ENCODE results near the gene OGFOD1. TPM values are rescaled to one million over a fixed set of nuclear protein-coding genes. Genes with fewer than 3 reads are reported as not detected.
A peak's percentile ranks its signal among the peaks of the same experiment; 100 is the strongest.

Gene OGFOD1
- total RNA-seq, 4 donors from 2014 or later = 40.6 to 55.1 (median 50.4) TPM

- WGBS, 2 donors (ENCODE audit: low coverage in 1 of 2) = 81 to 91% methylated on average over 2 of the region's 2 CpGs
- H3K4me1 ChIP-seq = peaks cover 0 to 41% (median 0%) of the 10 kb centered on the region in 3 donors
- TF ChIP-seq EP300 (IDR thresholded peaks at IDR 0.05) (no peak), POLR2AphosphoS5 (IDR thresholded peaks at IDR 0.05) (no peak), CTCF (IDR thresholded peaks at IDR 0.05) (no peak), POLR2A (IDR thresholded peaks at IDR 0.05) (no peak)
Measured at GRCh38 chr16:56513091-56513490, 61.7 kb downstream of the OGFOD1 start.

GRCh38 chr16:56513972-56514371 is 62.6 kb downstream of the OGFOD1 start:
- H3K9me3 ChIP-seq = no peaks in the 10 kb centered on the region
- TF ChIP-seq POLR2AphosphoS5 (IDR thresholded peaks at IDR 0.05) (no peak), CTCF (IDR thresholded peaks at IDR 0.05) (peak; percentile 39 to 69 (median 62)), EP300 (IDR thresholded peaks at IDR 0.05) (no peak), POLR2A (IDR thresholded peaks at IDR 0.05) (no peak)
- no peak overlapping the region for H3K4me3 ChIP-seq
- H3K4me1 ChIP-seq = peaks cover 0 to 50% (median 0%) of the 10 kb centered on the region in 3 donors
- ATAC-seq = peak; percentile 60
- no peak overlapping the region for H3K27ac ChIP-seq
- WGBS, 2 donors (ENCODE audit: low coverage in 1 of 2) = 66 to 71% methylated on average over 3 of the region's 3 CpGs
- H3K36me3 ChIP-seq = peaks cover 0 to 32% of the 10 kb centered on the region in 2 donors
- no peaks in the 10 kb centered on the region for H3K27me3 ChIP-seq

More at GRCh38 chr16:56513091-56513490, 61.7 kb downstream of the OGFOD1 start:
- Histone ChIP-seq H3K9me3 (no peaks in the 10 kb centered on the region), H3K36me3 (peaks cover 0 to 41% of the 10 kb centered on the region in 2 donors), H3K4me3 (no peak overlapping the region), H3K27me3 (no peaks in the 10 kb centered on the region), H3K27ac (no peak overlapping the region)
- ATAC-seq = no peak

GRCh38 chr16:56514845-56515244 is 63.5 kb downstream of the OGFOD1 start:
- no peaks in the 10 kb centered on the region for H3K27me3 ChIP-seq
- H3K4me3 ChIP-seq = no peak overlapping the region
- peaks cover 0 to 23% of the 10 kb centered on the region in 2 donors for H3K36me3 ChIP-seq
- no peak for TF ChIP-seq POLR2A (IDR thresholded peaks at IDR 0.05)
- TF ChIP-seq CTCF (IDR thresholded peaks at IDR 0.05) = no peak
- TF ChIP-seq POLR2AphosphoS5 (IDR thresholded peaks at IDR 0.05) = no peak
- no peak for TF ChIP-seq EP300 (IDR thresholded peaks at IDR 0.05)
- H3K27ac ChIP-seq = no peak overlapping the region
- H3K4me1 ChIP-seq = peaks cover 0 to 55% (median 0%) of the 10 kb centered on the region in 3 donors
- 65 to 87% methylated on average over 3 of the region's 3 CpGs for WGBS, 2 donors (ENCODE audit: low coverage in 1 of 2)
- no peak for ATAC-seq
- no peaks in the 10 kb centered on the region for H3K9me3 ChIP-seq

GRCh38 chr16:56515665-56516064 is 64.3 kb downstream of the OGFOD1 start:
- TF ChIP-seq EP300 (IDR thresholded peaks at IDR 0.05) = no peak
- TF ChIP-seq POLR2A (IDR thresholded peaks at IDR 0.05) = no peak
- no peak for TF ChIP-seq CTCF (IDR thresholded peaks at IDR 0.05)
- TF ChIP-seq POLR2AphosphoS5 (IDR thresholded peaks at IDR 0.05) = no peak
- Histone ChIP-seq H3K4me3 (no peak overlapping the region), H3K4me1 (peaks cover 0 to 61% (median 0%) of the 10 kb centered on the region in 3 donors), H3K27ac (peak overlapping the region in 1 of 4 donors; percentile 28), H3K27me3 (no peaks in the 10 kb centered on the region), H3K9me3 (no peaks in the 10 kb centered on the region), H3K36me3 (peaks cover 0 to 15% of the 10 kb centered on the region in 2 donors)
- ATAC-seq = no peak
- 65 to 67% methylated on average over 6 of the region's 6 CpGs for WGBS, 2 donors (ENCODE audit: low coverage in 1 of 2)

GRCh38 chr16:56517206-56517605 is 65.9 kb downstream of the OGFOD1 start:
- TF ChIP-seq EP300 (IDR thresholded peaks at IDR 0.05) = no peak
- TF ChIP-seq POLR2AphosphoS5 (IDR thresholded peaks at IDR 0.05) = no peak
- no peak for TF ChIP-seq CTCF (IDR thresholded peaks at IDR 0.05)
- no peak for TF ChIP-seq POLR2A (IDR thresholded peaks at IDR 0.05)
- 90% methylated on average over 2 of the region's 2 CpGs for WGBS, 2 donors (ENCODE audit: low coverage in 1 of 2)
- no peak overlapping the region for H3K27ac ChIP-seq
- no peak overlapping the region for H3K4me3 ChIP-seq
- no peaks in the 10 kb centered on the region for H3K9me3 ChIP-seq
- H3K27me3 ChIP-seq = no peaks in the 10 kb centered on the region
- ATAC-seq = no peak
- H3K36me3 ChIP-seq = peaks cover 0 to 8% of the 10 kb centered on the region in 2 donors
- H3K4me1 ChIP-seq = peaks cover 0 to 61% (median 0%) of the 10 kb centered on the region in 3 donors
